PC-3 (cell line): Measurements from ENCODE around the gene CYP4B1.

ENCODE experiments used
- EZH2 ChIP-seq: fragments of 300-600 bp; sonication (generic); IDR thresholded peaks from one replicate; pipeline ENCODE4 v1.6.1; 2017; ENCODE audit warnings: antibody characterized with exemption, mild to moderate bottlenecking, low read length; ENCODE audit not compliant: unreplicated experiment
- EZH2phosphoT487 ChIP-seq: fragments of 300-600 bp; sonication (generic); IDR thresholded peaks from 2 replicates; pipeline ENCODE4 v1.6.1; 2018; ENCODE audit warnings: mild to moderate bottlenecking, antibody characterized with exemption, low read length, borderline replicate concordance
- TF ChIP-seq, protein P1 (sequence below): fragments of 300-600 bp; sonication (generic); conservative IDR thresholded peaks from 2 replicates; pipeline ENCODE4 v1.5.1; 2017; ENCODE audit warnings: antibody characterized with exemption, low read depth, mild to moderate bottlenecking, low read length

DNA sequence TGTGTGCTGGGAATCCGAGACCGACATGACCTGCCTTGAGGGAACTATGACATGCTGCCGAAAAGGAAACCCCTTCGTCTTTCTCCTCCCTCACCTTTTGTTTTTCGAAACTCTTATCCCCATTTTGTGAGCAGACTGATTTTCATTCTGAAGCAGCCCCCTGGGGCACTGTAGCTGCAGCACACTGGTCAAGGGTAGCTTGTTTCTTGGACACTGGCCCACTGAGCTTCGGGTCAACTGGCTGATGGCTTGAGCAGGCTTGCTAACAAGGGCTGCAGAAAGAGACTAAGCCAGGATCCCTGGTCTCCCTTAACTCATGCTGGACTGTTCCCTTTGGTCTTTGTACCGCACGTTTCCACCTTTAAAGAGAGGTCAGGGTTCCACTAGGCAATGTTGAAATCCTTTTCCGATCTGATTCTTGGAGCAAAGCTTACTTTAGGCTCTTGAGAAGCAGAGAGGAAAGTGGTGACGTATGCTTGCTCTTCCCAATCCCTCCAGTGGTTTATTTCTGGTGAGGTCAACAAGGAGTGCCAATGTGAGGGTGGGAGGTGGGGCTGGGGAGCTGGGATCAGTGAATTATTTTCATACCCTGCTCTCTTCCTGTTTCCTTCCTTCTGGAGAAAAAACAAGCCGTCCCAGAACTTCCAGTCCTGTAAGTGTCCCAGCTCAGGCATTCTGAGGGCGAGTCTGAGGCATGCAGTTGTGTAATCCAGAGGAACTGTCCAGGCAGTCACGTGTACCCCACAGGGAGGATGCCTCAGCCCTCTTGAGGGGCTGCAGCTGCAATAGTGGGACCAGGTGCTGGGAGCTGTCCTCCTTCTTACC lies 7.6 kb downstream of the CYP4B1 start:
- TF ChIP-seq EZH2 (no peak), EZH2phosphoT487 (no peak)
- TF ChIP-seq, protein P1, sequence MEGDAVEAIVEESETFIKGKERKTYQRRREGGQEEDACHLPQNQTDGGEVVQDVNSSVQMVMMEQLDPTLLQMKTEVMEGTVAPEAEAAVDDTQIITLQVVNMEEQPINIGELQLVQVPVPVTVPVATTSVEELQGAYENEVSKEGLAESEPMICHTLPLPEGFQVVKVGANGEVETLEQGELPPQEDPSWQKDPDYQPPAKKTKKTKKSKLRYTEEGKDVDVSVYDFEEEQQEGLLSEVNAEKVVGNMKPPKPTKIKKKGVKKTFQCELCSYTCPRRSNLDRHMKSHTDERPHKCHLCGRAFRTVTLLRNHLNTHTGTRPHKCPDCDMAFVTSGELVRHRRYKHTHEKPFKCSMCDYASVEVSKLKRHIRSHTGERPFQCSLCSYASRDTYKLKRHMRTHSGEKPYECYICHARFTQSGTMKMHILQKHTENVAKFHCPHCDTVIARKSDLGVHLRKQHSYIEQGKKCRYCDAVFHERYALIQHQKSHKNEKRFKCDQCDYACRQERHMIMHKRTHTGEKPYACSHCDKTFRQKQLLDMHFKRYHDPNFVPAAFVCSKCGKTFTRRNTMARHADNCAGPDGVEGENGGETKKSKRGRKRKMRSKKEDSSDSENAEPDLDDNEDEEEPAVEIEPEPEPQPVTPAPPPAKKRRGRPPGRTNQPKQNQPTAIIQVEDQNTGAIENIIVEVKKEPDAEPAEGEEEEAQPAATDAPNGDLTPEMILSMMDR = no peak
